Ishikawa (cell line): Measurements from ENCODE around the gene EIF4E.

Experiments
- CEBPB ChIP-seq: IDR thresholded peaks from 2 replicates; pipeline ENCODE4 v1.6.1; 2012
- CREB1 ChIP-seq: IDR thresholded peaks from 2 replicates; pipeline ENCODE4 v1.6.1; 2012; ENCODE audit warnings: low read depth
- EGR1 ChIP-seq: IDR thresholded peaks from 2 replicates; pipeline ENCODE4 v1.6.1; 2012
- EP300 ChIP-seq: IDR thresholded peaks from 2 replicates; pipeline ENCODE4 v1.6.1; 2012; ENCODE audit warnings: borderline replicate concordance
- FOXM1 ChIP-seq: IDR thresholded peaks from 2 replicates; pipeline ENCODE4 v1.6.1; 2012; ENCODE audit warnings: low read depth, borderline replicate concordance
- MAX ChIP-seq: IDR thresholded peaks from 2 replicates; pipeline ENCODE4 v1.6.1; 2012
- NFIC ChIP-seq: IDR thresholded peaks from 2 replicates; pipeline ENCODE4 v1.6.1; 2012
- RAD21 ChIP-seq: IDR thresholded peaks from 2 replicates; pipeline ENCODE4 v1.6.1; 2012; ENCODE audit warnings: low read depth
- TAF1 ChIP-seq: IDR thresholded peaks from 2 replicates; pipeline ENCODE4 v1.6.1; 2012; ENCODE audit warnings: low read depth, mild to moderate bottlenecking
- TCF12 ChIP-seq: IDR thresholded peaks from 2 replicates; pipeline ENCODE4 v1.6.1; 2012; ENCODE audit warnings: low read depth
- TEAD4 ChIP-seq: IDR thresholded peaks from 2 replicates; pipeline ENCODE4 v1.6.1; 2012
- YY1 ChIP-seq: IDR thresholded peaks from 2 replicates; pipeline ENCODE4 v1.6.1; 2012; ENCODE audit warnings: low read depth
- ZBTB7A ChIP-seq: IDR thresholded peaks from 2 replicates; pipeline ENCODE4 v1.6.1; 2012; ENCODE audit warnings: low read depth
- TF ChIP-seq, protein P1 (sequence below): IDR thresholded peaks from 2 replicates; pipeline ENCODE4 v1.6.1; 2012; ENCODE audit warnings: low read depth, mild to moderate bottlenecking
- TF ChIP-seq, protein P2 (sequence below): IDR thresholded peaks from 2 replicates; pipeline ENCODE4 v1.6.1; 2012

Gene EIF4E, protein sequence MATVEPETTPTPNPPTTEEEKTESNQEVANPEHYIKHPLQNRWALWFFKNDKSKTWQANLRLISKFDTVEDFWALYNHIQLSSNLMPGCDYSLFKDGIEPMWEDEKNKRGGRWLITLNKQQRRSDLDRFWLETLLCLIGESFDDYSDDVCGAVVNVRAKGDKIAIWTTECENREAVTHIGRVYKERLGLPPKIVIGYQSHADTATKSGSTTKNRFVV

DNA sequence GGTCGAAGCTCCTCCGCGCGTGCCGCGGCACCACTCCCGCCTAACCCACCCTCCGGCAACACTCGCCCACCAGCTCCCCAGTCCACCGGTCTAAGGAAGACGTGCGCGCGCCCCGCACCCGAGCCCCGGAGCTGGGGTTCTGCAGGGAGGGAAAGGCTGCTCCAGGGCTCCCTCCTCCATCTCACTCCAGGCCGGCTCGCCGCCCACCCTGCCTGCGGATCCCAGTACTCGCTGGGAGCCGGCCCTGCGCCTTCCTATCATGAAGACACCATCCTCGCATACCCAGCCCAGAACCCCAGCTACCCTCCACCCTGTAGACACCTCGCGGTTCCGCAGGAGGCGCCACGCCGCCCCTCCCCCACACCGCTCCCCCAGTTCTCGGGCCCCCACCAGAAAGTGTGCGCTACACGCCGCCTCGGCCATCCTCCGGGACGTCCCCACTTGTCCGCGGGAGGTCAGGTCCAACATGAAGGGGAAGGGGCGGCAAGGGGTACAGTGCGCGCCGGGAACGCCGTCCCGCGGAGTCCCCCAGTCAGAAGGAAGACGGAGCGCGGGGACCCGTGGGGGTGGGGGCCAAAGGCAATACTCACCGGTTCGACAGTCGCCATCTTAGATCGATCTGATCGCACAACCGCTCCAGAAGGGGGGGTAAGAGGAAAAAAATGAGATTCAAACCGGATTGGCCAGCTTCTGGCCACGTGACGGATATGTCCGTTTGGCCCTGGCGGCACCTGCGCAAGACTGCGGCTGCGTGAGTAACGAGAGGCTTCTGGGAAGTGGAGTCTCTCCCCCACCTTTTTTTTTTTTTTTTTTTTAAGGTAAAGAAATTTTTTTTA lies at the start of gene EIF4E:
Gene EIF4E, minus strand, starts transcription at position 629 of the 836 bp plus-strand sequence. Its CDS starts 21 bp downstream, at position 608.
- TF ChIP-seq TAF1 (peak; percentile 92), ZBTB7A (peak; percentile 86; the same call in 1 of the 2 replicates), NFIC (no peak), MAX (peak; percentile 43), TEAD4 (peak; percentile 1; the same call in 1 of the 2 replicates), YY1 (peak; percentile 94), EP300 (0 out of 2 replicates have a peak, but pooled peaks have one; percentile 30), RAD21 (no peak), FOXM1 (peak; percentile 35; the same call in 1 of the 2 replicates), EGR1 (no peak; the same call in 1 of the 2 replicates), CREB1 (no peak), CEBPB (no peak), TCF12 (no peak)
- TF ChIP-seq, protein P1, sequence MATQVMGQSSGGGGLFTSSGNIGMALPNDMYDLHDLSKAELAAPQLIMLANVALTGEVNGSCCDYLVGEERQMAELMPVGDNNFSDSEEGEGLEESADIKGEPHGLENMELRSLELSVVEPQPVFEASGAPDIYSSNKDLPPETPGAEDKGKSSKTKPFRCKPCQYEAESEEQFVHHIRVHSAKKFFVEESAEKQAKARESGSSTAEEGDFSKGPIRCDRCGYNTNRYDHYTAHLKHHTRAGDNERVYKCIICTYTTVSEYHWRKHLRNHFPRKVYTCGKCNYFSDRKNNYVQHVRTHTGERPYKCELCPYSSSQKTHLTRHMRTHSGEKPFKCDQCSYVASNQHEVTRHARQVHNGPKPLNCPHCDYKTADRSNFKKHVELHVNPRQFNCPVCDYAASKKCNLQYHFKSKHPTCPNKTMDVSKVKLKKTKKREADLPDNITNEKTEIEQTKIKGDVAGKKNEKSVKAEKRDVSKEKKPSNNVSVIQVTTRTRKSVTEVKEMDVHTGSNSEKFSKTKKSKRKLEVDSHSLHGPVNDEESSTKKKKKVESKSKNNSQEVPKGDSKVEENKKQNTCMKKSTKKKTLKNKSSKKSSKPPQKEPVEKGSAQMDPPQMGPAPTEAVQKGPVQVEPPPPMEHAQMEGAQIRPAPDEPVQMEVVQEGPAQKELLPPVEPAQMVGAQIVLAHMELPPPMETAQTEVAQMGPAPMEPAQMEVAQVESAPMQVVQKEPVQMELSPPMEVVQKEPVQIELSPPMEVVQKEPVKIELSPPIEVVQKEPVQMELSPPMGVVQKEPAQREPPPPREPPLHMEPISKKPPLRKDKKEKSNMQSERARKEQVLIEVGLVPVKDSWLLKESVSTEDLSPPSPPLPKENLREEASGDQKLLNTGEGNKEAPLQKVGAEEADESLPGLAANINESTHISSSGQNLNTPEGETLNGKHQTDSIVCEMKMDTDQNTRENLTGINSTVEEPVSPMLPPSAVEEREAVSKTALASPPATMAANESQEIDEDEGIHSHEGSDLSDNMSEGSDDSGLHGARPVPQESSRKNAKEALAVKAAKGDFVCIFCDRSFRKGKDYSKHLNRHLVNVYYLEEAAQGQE, result no peak
- TF ChIP-seq, protein P2, sequence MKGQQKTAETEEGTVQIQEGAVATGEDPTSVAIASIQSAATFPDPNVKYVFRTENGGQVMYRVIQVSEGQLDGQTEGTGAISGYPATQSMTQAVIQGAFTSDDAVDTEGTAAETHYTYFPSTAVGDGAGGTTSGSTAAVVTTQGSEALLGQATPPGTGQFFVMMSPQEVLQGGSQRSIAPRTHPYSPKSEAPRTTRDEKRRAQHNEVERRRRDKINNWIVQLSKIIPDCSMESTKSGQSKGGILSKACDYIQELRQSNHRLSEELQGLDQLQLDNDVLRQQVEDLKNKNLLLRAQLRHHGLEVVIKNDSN, result peak; percentile 98

DNA sequence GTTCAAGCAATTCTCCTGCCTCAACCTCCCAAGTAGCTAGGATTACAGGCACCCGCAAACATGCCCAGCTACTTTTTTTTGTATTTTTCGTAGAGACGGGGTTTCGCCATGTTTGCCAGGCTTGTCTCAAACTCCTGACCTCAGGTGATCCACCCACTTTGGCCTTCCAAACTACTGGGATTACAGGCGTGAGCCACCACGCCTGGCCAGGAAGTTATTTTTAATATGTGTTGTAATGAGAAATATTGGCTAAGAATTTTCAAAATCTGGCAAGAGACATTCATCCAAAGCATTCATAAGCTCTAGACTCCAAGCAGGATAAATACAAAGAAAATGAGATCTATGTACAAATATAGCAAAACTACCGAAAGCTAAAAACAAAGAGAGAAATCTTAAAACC lies 48.6 kb upstream of the EIF4E start:
- TF ChIP-seq, protein P2, result no peak

GRCh38 chr4:98976716-98977115 lies 47.8 kb upstream of the EIF4E start:
- TF ChIP-seq CEBPB (no peak), TEAD4 (0 out of 2 replicates have a peak, but pooled peaks have one; percentile 39), TCF12 (no peak)

DNA sequence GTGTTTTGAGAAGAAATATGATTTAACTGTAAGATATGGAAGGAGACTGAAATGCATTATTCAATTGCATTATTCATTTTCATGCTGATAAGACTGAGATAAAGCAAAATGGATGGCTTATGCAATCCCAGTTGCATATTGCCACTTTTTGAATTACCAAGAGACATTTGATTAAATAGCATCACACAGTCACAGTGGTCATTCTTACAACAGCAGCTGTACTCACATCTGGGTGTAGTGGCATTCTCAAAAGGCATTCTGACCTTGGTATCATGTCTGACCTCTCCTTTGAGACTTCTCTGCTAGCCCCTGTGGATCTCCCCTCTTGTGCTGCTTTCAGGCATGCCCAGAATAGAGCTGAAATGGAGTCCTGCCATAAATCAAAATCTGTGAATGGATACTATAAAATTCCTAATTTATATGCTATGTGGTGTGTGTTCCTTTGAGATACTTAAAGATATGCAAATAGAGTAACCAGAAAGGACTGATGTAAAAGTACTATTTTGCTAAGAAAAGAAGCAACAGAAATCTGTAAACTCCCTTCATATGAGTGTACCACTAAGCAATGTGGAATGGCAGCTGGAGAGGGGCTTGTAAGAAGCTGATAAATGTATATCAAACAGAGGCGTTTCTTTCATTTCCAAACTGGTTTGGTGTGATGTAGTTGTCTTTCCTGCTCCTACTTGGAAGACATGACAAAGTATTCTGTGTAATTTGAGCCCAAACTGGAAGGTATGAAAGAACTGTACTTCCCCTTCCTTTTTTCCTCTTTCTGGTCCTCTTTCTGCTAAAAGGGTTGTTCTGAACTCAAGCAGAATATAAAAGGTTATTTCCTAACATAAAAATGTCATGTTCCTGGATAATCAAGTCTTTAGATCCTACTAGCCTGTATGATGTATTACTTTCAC lies 41.2 kb upstream of the EIF4E start:
- TF ChIP-seq YY1 (no peak), ZBTB7A (no peak), MAX (no peak), TEAD4 (no peak), FOXM1 (no peak), NFIC (no peak), CEBPB (no peak), TCF12 (no peak), RAD21 (no peak), CREB1 (no peak), EP300 (no peak)
- TF ChIP-seq, protein P2, result no peak
- TF ChIP-seq, protein P1, result no peak
